Fibroblast of skin of back (primary cell): ENCODE results near the gene PRDM12.

Source experiments
- DNase-seq: peaks from one replicate; pipeline ENCODE4 v3.0.0-alpha.2; 2013

Gene PRDM12

GRCh38 chr9:130635721-130636647, 28.4 kb upstream of the PRDM12 start:
- DNase-seq: no peak

- DNase-seq: no peak
Observed at GRCh38 chr9:130636648-130637020, 27.8 kb upstream of the PRDM12 start.

GRCh38 chr9:130638284-130639123, 25.9 kb upstream of the PRDM12 start:
- no peak for DNase-seq

- DNase-seq: no peak
Observed at GRCh38 chr9:130639124-130639765, 25.1 kb upstream of the PRDM12 start.

- no peak for DNase-seq
Observed at GRCh38 chr9:130639866-130640555, 24.4 kb upstream of the PRDM12 start.

GRCh38 chr9:130640681-130641080, 23.7 kb upstream of the PRDM12 start:
- no peak for DNase-seq

- DNase-seq: no peak
Observed at GRCh38 chr9:130642926-130643325, 21.5 kb upstream of the PRDM12 start.

- DNase-seq: no peak
Observed at GRCh38 chr9:130651221-130651620, 13.2 kb upstream of the PRDM12 start.

GRCh38 chr9:130651752-130652151, 12.6 kb upstream of the PRDM12 start:
- no peak for DNase-seq

- no peak for DNase-seq
Observed at GRCh38 chr9:130654879-130655278, 9.5 kb upstream of the PRDM12 start.

GRCh38 chr9:130658893-130659698, 5.3 kb upstream of the PRDM12 start:
- DNase-seq: no peak

GRCh38 chr9:130659699-130660248, 4.6 kb upstream of the PRDM12 start:
- DNase-seq: no peak

GRCh38 chr9:130660326-130660682, 4.1 kb upstream of the PRDM12 start:
- DNase-seq: no peak

GRCh38 chr9:130660683-130661450, 3.5 kb upstream of the PRDM12 start:
- no peak for DNase-seq

- no peak for DNase-seq
Observed at GRCh38 chr9:130661451-130662098, 2.8 kb upstream of the PRDM12 start.

GRCh38 chr9:130662099-130662969, 2.1 kb upstream of the PRDM12 start:
- no peak for DNase-seq

GRCh38 chr9:130662970-130663257, 1.5 kb upstream of the PRDM12 start:
- no peak for DNase-seq

GRCh38 chr9:130663258-130663976, 977 bp upstream of the PRDM12 start:
- no peak for DNase-seq

- DNase-seq: no peak
Observed at GRCh38 chr9:130663977-130664250, 480 bp upstream of the PRDM12 start.
